NCI-H69 (cell line): ENCODE measurements around the gene AOC1.

ENCODE experiments used
- DNase-seq: peaks from one replicate; lab custom pipeline; 2025; lab: John Stamatoyannopoulos, UW

Gene AOC1

DNA sequence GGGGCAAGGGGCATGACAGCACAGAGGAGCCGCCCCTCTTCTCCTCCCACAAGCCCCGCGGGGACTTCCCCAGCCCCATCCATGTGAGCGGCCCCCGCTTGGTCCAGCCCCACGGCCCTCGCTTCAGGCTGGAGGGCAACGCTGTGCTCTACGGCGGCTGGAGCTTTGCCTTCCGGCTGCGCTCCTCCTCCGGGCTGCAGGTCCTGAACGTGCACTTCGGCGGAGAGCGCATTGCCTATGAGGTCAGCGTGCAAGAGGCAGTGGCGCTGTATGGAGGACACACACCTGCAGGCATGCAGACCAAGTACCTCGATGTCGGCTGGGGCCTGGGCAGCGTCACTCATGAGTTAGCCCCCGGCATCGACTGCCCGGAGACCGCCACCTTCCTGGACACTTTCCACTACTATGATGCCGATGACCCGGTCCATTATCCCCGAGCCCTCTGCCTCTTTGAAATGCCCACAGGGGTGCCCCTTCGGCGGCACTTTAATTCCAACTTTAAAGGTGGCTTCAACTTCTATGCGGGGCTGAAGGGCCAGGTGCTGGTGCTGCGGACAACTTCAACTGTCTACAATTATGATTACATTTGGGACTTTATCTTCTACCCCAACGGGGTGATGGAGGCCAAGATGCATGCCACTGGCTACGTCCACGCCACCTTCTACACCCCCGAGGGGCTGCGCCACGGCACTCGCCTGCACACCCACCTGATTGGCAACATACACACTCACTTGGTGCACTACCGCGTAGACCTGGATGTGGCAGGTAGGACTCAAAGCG lies 5.1 kb downstream of the AOC1 start:
- no peak for DNase-seq

DNA sequence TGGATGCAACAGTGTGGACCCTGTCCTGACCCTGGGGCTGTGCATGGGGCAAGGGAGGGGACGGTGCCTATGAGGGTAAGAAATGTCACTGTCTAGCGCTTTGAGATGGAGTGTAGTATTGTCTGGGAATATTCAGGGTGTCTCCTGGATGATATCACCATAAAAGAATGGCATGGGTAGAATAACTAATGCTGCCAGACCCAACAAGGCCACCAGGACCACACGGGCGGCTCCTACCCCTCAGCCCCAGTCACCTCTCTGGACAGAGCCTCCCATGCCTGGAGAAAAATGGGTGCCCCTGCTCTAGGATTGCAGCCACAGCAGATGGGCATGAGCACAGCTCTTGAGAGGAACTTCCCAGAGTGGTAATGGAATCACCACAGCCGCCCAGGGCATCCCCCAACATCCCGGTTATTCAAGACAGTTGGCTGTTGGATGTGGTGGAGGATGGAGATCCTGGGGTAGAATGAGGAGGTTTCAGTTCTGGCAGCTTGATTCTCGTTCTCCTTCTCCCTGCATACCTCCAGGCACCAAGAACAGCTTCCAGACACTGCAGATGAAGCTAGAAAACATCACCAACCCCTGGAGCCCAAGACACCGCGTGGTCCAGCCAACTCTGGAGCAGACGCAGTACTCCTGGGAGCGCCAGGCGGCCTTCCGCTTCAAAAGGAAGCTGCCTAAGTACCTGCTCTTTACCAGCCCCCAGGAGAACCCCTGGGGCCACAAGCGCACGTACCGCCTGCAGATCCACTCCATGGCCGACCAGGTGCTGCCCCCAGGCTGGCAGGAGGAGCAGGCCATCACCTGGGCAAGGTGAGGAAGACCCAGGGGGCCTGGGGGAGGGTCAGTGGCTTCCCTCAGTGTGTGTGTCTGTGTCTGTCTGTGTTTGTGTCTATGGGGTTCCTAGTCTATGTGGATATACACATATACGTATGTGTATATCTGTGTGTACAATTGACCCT lies 6.2 kb downstream of the AOC1 start:
- peak; percentile 75 for DNase-seq

DNA sequence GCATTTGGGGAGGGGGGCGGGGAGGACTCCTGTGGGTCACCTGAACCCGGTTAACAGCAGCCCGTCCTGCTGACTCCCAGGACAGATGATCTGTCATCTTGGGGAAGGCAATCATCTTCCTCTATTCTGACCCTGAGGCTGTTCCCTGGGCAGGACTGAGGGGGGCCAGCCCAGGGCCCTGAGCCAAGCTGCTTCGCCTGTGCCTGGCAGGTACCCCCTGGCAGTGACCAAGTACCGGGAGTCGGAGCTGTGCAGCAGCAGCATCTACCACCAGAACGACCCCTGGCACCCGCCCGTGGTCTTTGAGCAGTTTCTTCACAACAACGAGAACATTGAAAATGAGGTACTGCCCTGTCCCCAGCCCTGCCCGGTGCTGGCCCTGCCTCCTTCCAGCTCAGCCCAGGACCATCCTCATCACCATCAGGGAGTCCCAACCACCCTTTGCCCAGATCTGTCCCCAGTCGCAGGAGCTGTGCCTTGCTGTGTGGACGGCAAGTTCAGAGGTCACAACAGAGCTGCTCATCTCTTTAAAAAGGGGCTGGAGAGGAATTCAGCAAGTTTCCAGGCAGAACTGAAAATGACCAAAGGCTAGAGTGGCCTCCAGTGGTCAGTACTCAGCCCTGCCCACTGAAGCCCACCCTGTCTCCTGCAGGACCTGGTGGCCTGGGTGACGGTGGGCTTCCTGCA lies 8.1 kb downstream of the AOC1 start:
- no peak for DNase-seq

- no peak for DNase-seq
Observed at GRCh38 chr7:150860978-150861295, 8.6 kb downstream of the AOC1 start.

GRCh38 chr7:150862356-150862755 lies 10.0 kb downstream of the AOC1 start:
- no peak for DNase-seq

DNA sequence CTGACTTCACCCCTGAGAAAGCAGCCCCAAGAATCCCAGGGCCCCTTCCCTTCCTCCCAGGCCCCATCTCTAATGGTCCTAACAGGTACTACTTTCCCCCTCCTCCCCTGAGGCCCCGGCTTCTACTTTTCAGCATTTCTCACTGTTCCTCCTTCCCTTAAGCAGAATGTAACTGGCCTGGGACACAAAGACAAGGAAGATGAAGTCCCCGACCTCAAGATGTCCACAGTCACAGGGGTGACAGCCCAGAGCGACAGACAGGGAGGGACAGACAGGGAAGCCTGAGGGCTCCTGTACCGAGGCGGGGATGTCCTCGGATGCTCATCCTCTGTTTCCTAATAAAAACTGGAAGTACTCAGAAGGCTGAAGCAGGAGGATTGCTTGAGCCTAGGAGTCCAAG lies 11.6 kb downstream of the AOC1 start:
- no peak for DNase-seq

GRCh38 chr7:150866932-150867564 lies 14.7 kb downstream of the AOC1 start:
- no peak for DNase-seq

DNA sequence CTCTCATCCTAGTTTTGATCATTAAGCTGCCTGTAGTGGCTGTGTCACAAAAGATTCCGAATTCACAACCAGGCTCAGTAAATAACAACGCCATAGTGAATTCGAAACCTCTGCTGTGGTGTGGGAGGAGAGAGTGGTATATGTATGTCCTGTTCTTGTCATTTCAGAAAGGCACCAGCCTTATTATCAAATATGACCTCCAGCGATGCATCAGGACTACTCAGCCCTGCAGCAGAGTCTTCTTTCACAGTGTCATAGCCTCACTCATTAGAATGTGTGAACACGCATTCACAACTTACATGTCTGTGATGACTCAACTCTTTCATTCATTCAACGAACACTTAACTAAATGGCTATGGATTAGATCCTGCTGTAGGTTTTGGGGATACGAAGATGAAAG lies 15.3 kb downstream of the AOC1 start:
- DNase-seq, result no peak

DNA sequence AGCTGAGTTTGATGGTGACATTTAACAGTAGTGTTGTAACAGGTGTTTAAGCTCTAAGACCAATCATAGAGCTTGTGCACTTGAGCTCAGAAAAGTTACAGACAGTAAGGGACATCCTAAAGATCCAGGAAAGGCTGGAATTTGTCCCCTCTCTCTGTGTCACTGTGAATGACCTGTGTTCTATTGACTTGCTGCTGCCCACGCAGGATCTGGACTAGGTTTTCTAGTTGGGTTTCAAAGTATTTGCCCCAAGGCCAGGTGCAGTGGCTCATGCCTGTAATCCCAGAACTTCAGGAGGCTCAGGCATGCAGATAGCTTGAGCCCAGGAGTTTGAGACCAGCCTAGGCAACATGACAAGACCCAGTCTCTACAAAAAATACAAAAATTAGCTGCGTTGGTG lies 17.1 kb downstream of the AOC1 start:
- DNase-seq, result no peak

DNA sequence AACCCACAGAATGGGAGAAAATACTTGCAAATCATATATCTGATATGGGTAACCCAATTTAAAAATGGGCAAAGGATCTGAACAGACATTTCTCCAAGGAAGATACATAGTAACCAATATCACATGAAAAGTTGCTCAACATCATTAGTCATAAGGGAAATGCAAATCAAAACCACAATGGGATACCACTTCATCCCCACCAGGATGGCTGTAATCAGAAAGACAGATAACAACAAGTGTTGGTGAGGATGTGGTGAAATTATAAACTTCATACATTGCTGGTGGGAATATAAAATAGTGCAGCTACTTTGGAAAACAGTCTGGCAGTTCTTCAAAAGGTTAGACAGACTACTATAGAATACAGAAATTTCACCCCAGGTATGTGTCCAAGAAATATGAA lies 19.3 kb downstream of the AOC1 start:
- DNase-seq, result no peak

GRCh38 chr7:150874401-150875198 lies 22.3 kb downstream of the AOC1 start:
- DNase-seq, result no peak

GRCh38 chr7:150875791-150876190 lies 23.5 kb downstream of the AOC1 start:
- DNase-seq, result peak; percentile 53

GRCh38 chr7:150876817-150877526 lies 24.7 kb downstream of the AOC1 start:
- DNase-seq, result peak; percentile 97

DNA sequence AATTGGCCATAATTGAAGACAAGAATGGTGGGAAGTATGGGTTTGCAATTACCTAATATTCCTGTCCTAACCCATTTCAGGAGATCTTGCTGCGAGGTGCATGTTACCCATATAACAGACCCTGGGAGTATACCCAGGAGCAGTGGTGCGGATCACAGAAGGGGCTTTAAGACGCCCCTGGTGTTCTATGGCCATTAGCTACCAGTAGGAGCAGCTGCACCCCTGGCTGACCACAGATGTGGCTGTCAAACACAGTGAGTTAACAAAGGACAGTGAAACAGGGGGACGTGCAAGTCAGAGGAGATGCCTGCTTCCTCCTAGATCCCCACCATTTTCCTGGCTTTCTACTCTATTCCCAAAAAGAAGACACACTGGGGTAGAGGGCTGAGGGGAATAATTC lies 25.2 kb downstream of the AOC1 start:
- DNase-seq, result peak; percentile 70

DNA sequence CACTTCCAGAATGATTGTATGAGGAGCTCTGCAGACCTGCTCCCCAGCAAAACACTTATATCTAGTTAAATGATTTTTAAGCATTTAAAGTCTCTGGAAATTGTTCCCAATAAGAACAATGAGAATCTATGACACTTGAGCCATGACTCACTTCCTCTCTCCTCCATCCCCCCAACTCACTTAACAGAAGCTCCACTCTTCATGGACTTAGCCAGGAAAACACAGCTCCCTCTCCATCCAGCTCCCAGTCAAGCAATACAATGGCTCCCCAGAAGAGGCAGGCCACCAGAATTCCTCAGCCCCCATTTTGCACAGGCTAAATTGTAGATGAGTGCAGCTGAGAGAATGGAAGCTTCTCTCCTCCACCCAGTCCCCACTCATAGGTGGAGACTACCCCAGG lies 27.0 kb downstream of the AOC1 start:
- peak; percentile 43 for DNase-seq

DNA sequence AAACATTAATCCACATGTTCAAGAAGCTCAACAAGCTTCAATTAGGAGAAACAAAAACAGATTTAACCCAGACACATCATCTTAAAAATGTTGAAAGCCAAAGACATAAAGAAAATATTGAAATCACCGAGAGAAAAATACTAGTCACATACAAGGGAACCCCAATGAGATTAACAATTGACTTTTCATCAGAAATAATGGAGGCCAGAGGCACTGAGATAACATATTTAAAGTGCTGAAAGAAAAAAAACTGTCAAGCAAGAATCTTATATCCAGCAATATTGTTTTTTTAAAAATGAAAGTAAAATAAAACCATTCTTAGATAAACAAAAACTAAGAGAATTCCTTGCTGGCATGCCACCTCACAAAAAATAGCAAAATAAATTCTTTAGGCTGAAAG lies 28.9 kb downstream of the AOC1 start:
- no peak for DNase-seq

DNA sequence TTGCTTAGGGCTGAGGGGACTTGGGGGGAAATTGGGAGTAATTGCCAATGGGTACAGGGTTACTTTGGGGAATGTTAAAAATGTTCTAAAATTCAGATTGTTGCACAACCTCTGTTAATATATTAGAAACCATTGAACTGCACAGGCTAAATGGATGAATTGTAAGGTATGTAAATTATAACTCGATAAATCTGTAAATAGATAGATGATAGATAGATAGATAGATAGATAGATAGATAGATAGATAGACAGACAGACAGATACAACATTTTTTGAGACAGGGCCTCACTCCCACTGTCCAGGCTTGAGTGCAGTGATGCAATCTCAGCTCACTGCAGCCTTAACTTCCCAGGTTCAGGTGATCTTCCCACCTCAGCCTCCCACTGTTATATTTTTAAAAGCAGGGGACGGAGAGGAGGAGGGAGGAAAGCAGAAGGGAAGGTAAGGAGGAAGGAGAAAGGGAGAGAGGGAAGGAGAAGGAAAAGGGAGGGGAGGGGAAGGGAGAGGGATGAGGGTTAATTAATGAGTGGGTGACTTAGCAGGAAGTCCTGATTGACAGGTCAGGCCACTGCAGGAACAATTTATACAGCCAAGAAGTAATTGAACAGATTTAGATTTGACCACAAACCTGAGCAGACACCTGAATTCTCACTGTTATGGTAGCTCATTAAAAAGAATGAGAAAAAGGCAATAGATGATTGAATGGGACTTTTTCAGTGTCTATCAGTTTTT lies 38.7 kb downstream of the AOC1 start:
- no peak for DNase-seq

GRCh38 chr7:150891740-150892139 lies 39.4 kb downstream of the AOC1 start:
- no peak for DNase-seq

GRCh38 chr7:150895809-150896208 lies 43.5 kb downstream of the AOC1 start:
- no peak for DNase-seq
